HepG2 (cell line): ENCODE measurements around the gene CBFA2T2.

Experiments used
- ATF3 ChIP-seq: sonication (generic); formaldehyde crosslinking; IDR thresholded peaks from 2 replicates; pipeline ENCODE4 v1.4.0; 2020; ENCODE audit warnings: missing genetic modification reagents
- ESRRA ChIP-seq: sonication (generic); formaldehyde crosslinking; IDR thresholded peaks from 2 replicates; pipeline ENCODE4 v1.5.1; 2020; ENCODE audit warnings: mild to moderate bottlenecking, low read depth, missing genetic modification reagents
- EZH2 ChIP-seq: conservative IDR thresholded peaks from 2 replicates; pipeline ENCODE4 v1.6.1; 2012; ENCODE audit warnings: mild to moderate bottlenecking, low read depth, low read length, moderate library complexity
- FOXP1 ChIP-seq, 2 experiments: fragments of 450-650 bp in 1 of 2; IDR thresholded peaks; 2 replicates each; pipeline ENCODE4 v1.6.1; 2017 to 2018; ENCODE audit warnings: antibody characterized with exemption in 1 of 2
- KDM6A ChIP-seq: IDR thresholded peaks from 2 replicates; pipeline ENCODE4 v1.6.1; 2016; ENCODE audit warnings: low read depth
- NPAS2 ChIP-seq: sonication (generic); formaldehyde crosslinking; IDR thresholded peaks from 2 replicates; pipeline ENCODE4 v1.8.0; 2022; ENCODE audit warnings: mild to moderate bottlenecking, missing genetic modification reagents, borderline replicate concordance
- SP1 ChIP-seq, 2 experiments: fragments of 450-650 bp in 1 of 2; sonication (generic) in 1 of 2; formaldehyde crosslinking in 1 of 2; IDR thresholded peaks; 2 replicates each; pipeline versions ENCODE4 v1.4.0 to v1.6.1; 2016 to 2020; ENCODE audit warnings: missing genetic modification reagents in 1 of 2
- ZC3H4 ChIP-seq: sonication (generic); formaldehyde crosslinking; IDR thresholded peaks from 2 replicates; pipeline ENCODE4 v1.4.0; 2020; ENCODE audit warnings: missing genetic modification reagents, borderline replicate concordance
- ZNF234 ChIP-seq: sonication (generic); formaldehyde crosslinking; conservative IDR thresholded peaks from 2 replicates; pipeline ENCODE4 v1.5.1; 2020; ENCODE audit warnings: mild to moderate bottlenecking, missing genetic modification reagents
- ZNF274 ChIP-seq: sonication (generic); formaldehyde crosslinking; IDR thresholded peaks from 2 replicates; pipeline ENCODE4 v1.5.1; 2020; ENCODE audit warnings: mild to moderate bottlenecking, missing genetic modification reagents
- TF ChIP-seq, protein P1 (sequence below): sonication (generic); formaldehyde crosslinking; IDR thresholded peaks from 2 replicates; pipeline ENCODE4 v1.4.0; 2020; ENCODE audit warnings: mild to moderate bottlenecking, missing genetic modification reagents
- TF ChIP-seq, protein P2 (sequence below): sonication (generic); formaldehyde crosslinking; IDR thresholded peaks from 2 replicates; pipeline ENCODE4 v1.5.0; 2020; ENCODE audit warnings: mild to moderate bottlenecking, missing genetic modification reagents, moderate library complexity

DNA sequence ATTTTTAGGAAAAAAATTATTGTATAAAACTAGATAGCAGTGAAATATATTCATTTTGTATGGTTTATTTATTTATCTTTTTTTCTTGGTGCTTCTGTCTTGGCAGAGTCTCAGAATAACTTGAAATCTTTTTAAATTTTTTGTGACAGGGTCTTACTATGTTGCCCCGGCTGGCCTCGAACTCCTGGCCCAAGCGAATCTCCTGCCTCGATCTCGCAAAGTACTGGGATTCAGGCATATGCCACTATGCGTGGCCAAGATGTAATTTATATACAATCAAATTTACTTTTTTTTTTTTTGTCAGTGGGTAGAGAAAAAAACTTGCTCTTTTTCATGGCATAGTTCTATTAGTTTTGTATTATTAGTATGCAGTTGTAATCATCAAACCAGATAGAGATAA is 13.7 kb downstream of the CBFA2T2 start:
- TF ChIP-seq EZH2 (no peak), NPAS2 (CRISPR knock-in tag) (no peak), ZC3H4 (no peak), ATF3 (no peak), ZNF234 (CRISPR knock-in tag) (no peak), ESRRA (CRISPR knock-in tag) (no peak), KDM6A (no peak), ZNF274 (CRISPR knock-in tag) (no peak), SP1 (IDR thresholded peaks at IDR 0.05) (no peak), SP1 (CRISPR knock-in tag; IDR thresholded peaks at IDR 0.05) (no peak), FOXP1 (IDR thresholded peaks at IDR 0.05) (no peak), FOXP1 (CRISPR knock-in tag; IDR thresholded peaks at IDR 0.05) (no peak)
- TF ChIP-seq, protein P1, sequence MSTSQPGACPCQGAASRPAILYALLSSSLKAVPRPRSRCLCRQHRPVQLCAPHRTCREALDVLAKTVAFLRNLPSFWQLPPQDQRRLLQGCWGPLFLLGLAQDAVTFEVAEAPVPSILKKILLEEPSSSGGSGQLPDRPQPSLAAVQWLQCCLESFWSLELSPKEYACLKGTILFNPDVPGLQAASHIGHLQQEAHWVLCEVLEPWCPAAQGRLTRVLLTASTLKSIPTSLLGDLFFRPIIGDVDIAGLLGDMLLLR (CRISPR knock-in tag) = no peak
- TF ChIP-seq, protein P2, sequence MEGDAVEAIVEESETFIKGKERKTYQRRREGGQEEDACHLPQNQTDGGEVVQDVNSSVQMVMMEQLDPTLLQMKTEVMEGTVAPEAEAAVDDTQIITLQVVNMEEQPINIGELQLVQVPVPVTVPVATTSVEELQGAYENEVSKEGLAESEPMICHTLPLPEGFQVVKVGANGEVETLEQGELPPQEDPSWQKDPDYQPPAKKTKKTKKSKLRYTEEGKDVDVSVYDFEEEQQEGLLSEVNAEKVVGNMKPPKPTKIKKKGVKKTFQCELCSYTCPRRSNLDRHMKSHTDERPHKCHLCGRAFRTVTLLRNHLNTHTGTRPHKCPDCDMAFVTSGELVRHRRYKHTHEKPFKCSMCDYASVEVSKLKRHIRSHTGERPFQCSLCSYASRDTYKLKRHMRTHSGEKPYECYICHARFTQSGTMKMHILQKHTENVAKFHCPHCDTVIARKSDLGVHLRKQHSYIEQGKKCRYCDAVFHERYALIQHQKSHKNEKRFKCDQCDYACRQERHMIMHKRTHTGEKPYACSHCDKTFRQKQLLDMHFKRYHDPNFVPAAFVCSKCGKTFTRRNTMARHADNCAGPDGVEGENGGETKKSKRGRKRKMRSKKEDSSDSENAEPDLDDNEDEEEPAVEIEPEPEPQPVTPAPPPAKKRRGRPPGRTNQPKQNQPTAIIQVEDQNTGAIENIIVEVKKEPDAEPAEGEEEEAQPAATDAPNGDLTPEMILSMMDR = no peak
